Vagina (tissue), 2 donors: ENCODE data around the gene ZDHHC1.

Experiments used
- CTCF ChIP-seq, 3 experiments: fragments of 450-650 bp in 2 of 3; fragments of 200-600 bp in 1 of 3; sonication (generic) in 1 of 3; IDR thresholded peaks; one replicate each; pipeline ENCODE4 v1.5.1; 2017 to 2019; ENCODE audit warnings: antibody characterized with exemption in 3 of 3, mild to moderate bottlenecking in 2 of 3, moderate library complexity in 2 of 3
- POLR2A ChIP-seq, 2 donors: fragments of 450-650 bp; IDR thresholded peaks; one replicate each; pipeline ENCODE4 v1.6.1; 2017; ENCODE audit warnings: antibody characterized with exemption in 2 of 2, mild to moderate bottlenecking in 2 of 2, moderate library complexity in 2 of 2
- POLR2AphosphoS5 ChIP-seq, 2 donors: sonication (generic); formaldehyde crosslinking; IDR thresholded peaks; one replicate each; pipeline ENCODE4 v1.9.0; 2017; ENCODE audit warnings: antibody characterized with exemption in 2 of 2, mild to moderate bottlenecking in 2 of 2, low read depth in 1 of 2; ENCODE audit not compliant: insufficient read depth in 1 of 2

GRCh38 chr16:67413978-67414911 lies 2.0 kb downstream of the ZDHHC1 start:
- TF ChIP-seq CTCF (IDR thresholded peaks at IDR 0.05), result no peak
- TF ChIP-seq POLR2A (IDR thresholded peaks at IDR 0.05), result no peak
- TF ChIP-seq POLR2AphosphoS5 (IDR thresholded peaks at IDR 0.05; ENCODE audit: insufficient read depth in 1 of 2, low read depth in 1 of 2), result no peak
